GM11168 (cell line): ENCODE data around the gene GAS2L1.

Experiments used
- in situ Hi-C: fragments of 300-500 bp; cut with MboI; formaldehyde crosslinking; loops from one replicate; pipeline ENCODE4 v1.12.0; 2022; ENCODE audit warnings: low sequenced_read_pairs; ENCODE audit not compliant: unreplicated experiment

The GAS2L1 gene

DNA sequence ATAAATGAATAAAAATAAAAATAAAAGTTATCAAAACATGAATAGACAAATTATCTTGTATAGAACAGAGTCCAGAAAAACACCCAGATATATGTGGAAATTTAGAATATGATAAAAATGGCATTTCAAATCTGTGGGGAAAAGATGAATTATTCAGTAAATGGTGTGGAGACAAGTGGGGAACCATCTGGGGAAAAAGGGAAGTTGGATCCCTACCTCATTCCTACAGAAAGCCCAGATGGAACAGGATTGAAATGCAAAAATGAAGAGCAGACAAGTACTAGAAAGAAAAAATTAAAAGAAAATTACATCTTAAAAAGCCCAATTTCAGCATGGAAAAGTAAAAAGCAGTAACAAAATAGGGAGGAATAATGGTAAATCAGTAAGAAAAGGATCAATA, 17.2 kb downstream of the GAS2L1 start:
- in situ Hi-C loops = no loop called here

DNA sequence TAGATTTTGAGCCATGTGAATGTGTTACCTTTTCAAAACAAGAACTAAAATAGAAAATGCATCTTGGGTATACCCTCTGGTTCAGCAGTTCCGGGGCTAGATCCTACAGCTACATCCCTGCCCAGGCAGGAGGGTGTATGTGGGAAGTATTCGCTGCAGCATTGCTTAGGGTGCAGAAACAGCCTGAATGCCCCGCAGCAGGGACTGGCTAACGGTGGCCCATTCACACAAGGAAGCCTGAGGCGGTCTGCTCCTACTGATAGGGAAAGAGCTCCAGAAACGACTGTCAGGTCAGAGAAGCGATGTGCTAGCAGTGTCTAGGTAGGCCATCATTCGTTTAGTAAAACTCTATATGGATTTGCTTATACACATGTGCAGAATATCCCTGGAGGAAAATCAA, 18.9 kb downstream of the GAS2L1 start:
- in situ Hi-C loops = no loop called here

DNA sequence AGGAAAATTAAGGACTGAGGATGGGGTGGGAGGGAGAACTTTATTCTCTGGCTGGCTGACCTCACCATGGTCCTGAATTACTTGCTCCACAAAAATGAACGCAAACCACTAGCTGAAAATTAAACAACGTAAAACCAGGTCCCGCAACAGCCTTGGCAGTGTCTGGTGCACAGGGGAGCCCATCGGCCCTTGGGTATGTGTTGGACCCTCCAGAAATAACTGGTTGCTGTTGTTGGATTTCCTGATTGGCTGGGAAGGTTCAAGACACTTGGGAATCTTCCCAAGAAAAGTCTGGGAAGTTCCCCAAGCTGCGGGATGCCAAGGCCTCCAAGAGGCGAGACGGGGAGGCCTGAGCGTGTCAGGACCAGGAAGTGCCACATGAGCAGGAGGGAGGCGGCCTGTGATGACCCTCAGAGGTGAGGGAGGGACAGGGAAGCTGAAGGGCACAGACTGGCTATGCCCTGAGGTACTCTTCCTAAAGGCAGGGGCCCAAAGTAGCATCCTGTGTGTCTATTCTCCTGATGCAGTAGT, 19.4 kb downstream of the GAS2L1 start:
- in situ Hi-C loops = no loop called here

GRCh38 chr22:29326481-29326880, 20.0 kb downstream of the GAS2L1 start:
- in situ Hi-C loops = no loop called here

GRCh38 chr22:29327089-29327764, 20.8 kb downstream of the GAS2L1 start:
- in situ Hi-C loops = no loop called here

GRCh38 chr22:29328055-29328454, 21.6 kb downstream of the GAS2L1 start:
- in situ Hi-C loops = no loop called here

- in situ Hi-C loops = no loop called here
Measured at GRCh38 chr22:29328566-29329500, 22.4 kb downstream of the GAS2L1 start.

GRCh38 chr22:29329581-29329980, 23.1 kb downstream of the GAS2L1 start:
- in situ Hi-C loops = no loop called here

GRCh38 chr22:29330291-29330690, 23.8 kb downstream of the GAS2L1 start:
- in situ Hi-C loops = no loop called here

DNA sequence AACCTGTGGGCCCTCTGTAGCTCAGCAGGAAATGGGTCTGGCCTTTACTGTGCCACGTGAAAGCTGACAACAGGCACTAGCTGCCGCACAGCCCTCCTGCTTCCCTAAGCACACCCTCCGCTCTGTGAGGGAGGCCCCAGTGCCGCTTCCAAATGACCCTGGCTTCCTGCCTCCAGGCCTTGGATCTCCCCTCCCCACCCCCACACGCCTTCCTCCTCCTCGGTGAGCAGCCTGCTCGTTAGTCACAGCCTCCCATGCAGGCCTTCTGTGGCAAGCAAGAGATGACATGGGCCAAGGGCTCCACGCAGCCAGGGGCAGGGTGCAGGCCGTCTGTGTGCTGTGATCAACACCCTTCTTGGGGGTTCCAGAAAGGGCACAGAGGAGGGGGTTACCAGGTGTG, 24.3 kb downstream of the GAS2L1 start:
- in situ Hi-C loops = no loop called here

GRCh38 chr22:29331213-29331612, 24.8 kb downstream of the GAS2L1 start:
- in situ Hi-C loops = no loop called here

- in situ Hi-C loops = no loop called here
Measured at GRCh38 chr22:29331658-29332300, 25.3 kb downstream of the GAS2L1 start.

- in situ Hi-C loops = no loop called here
Measured at GRCh38 chr22:29332886-29333496, 26.5 kb downstream of the GAS2L1 start.

- in situ Hi-C loops = no loop called here
Measured at GRCh38 chr22:29334148-29334547, 27.7 kb downstream of the GAS2L1 start.

- in situ Hi-C loops = no loop called here
Measured at GRCh38 chr22:29334696-29335344, 28.4 kb downstream of the GAS2L1 start.

DNA sequence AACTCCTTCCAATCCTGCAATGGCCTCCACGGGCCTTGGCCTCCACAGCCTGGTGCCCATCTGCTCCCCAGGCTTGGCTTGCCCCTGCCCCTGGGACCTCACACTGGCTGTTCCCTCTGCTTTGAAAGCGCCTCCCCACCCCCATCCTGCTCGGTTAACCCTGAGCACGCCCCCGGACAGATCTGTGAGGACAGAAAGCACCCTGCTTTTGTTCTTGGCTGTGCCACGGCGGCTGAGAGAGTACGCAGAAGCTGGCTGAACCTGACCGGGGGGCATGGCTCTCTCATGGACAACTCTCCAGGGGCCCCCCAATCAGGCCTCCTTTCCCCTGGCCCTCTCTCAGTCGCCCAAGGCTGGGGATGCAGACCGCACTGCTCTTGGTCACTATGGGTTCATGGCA, 29.2 kb downstream of the GAS2L1 start:
- in situ Hi-C loops = no loop called here

DNA sequence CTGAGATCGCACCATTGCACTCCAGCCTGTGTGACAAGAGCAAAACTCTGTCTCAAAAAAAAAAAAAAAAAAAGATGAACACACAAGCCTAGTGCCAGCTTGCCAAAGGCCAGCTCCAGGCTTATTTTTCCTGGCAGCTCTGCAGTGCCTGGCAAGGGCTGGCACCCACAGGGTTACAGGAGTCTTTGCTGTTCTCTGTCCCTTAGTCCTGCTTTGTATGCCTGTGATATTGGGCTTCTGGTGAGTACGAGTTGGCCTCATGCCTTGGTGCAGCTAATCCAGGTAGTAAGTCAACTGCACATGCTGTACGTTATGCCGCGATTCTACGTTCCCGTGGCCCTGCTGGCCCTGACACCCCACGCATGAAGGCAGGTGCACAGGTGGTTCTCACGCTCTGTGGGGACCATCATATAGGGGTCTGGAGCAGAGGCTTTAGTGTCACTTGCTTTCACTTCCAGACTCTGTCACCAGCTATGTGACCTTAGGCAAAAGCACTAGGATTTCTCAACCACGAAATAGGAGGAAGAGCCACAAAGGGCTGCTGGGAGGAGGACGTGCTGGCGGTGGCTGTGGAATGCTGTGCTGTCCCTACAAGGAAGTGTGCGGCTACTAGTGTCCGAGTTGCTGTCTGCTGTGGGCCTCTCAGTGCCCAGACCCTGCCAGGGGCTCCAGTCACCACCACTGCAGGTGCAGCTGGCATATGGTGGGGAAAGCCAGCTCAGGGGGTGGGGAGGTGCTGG, 30.5 kb downstream of the GAS2L1 start:
- in situ Hi-C loops = no loop called here

DNA sequence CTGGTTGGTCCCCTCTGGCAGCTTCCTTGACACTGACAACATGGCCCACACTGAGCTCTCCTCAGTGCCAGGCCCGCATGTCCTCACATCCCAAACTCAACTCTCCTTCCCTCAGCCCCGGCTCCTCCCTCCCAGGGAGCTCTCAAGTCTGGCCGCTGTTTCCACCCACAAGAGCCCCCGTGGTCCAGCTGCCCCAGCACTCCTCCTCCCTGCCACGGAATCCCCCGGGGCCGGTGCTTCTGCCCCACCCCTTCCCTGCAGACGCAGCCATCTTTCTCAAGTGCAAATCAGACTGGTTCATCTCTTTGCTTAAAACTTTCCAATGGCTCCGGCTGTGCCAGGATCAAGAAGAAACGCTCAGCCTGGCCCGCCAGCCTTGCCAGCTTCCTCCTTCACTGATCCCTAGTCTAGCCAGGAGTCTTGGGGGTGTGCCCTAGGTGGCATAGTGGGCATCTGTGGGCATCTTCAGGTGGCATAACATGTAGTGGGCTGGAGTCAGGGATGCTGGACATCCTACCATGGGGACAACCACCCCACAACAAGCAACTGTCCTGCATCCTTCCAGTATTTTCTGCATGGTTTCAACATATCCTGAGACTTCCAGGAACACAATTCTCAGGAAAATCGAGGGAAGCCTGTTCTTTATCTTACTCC, 31.3 kb downstream of the GAS2L1 start:
- in situ Hi-C loops = no loop called here

DNA sequence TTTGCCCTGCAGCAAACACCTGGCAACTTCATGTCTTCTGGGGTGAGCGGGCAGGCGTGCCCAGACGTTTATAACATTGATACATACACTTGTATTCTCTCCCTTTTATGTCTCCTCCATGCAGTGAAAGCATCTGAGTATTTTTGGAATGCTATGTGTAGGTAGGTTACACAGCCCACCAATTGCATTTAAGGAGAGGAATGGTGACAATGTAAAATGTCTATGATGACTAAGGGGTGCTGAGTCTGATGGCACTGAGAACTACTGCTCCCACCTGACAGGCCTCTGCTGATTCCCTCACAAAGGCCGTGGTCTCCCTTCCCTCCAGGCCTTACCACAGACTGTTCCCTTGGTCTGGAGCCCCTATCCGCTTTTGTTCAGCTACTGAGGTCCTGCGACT, 31.9 kb downstream of the GAS2L1 start:
- in situ Hi-C loops = no loop called here
